Kidney (tissue), 14 donors: Measurements from ENCODE around the gene GALNT17. TPM values are rescaled to one million over a fixed set of nuclear protein-coding genes. Genes with fewer than 3 reads are reported as not detected.

Source experiments
- DNase-seq, 5 donors: peaks; one replicate each; pipeline ENCODE4 v3.0.0-alpha.2; 2013 to 2020
- FAIRE-seq: peaks from 2 replicates; lab custom pipeline; 2012; peaks lifted over from hg19 to GRCh38; lab: Jason Lieb, UNC
- H3K27ac ChIP-seq, 2 donors: one replicate each; pipeline ENCODE4 v1.7.0; 2013; ENCODE audit warnings: low read depth in 2 of 2, low read length in 2 of 2, inconsistent platforms in 1 of 2
- H3K27me3 ChIP-seq: one replicate; pipeline ENCODE4 v1.7.1; 2013; ENCODE audit warnings: low read length, inconsistent platforms; ENCODE audit not compliant: control insufficient read depth, insufficient read depth
- H3K36me3 ChIP-seq, 3 donors: one replicate each; pipeline versions ENCODE4 v1.7.0 to v1.7.1; 2013; ENCODE audit warnings: low read length in 3 of 3, control low read depth in 1 of 3, inconsistent platforms in 1 of 3; ENCODE audit not compliant: insufficient read depth in 3 of 3, control insufficient read depth in 2 of 3
- H3K4me1 ChIP-seq, 3 donors: one replicate each; pipeline versions ENCODE4 v1.7.0 to v1.7.1; 2013; ENCODE audit warnings: low read length in 3 of 3, inconsistent platforms in 1 of 3, low read depth in 1 of 3; ENCODE audit not compliant: control insufficient read depth in 2 of 3, insufficient read depth in 2 of 3
- H3K4me3 ChIP-seq, 3 donors: one replicate each; pipeline versions ENCODE4 v1.7.0 to v1.8.1; 2013; ENCODE audit warnings: low read length in 3 of 3, control low read depth in 1 of 3, inconsistent platforms in 1 of 3
- H3K9ac ChIP-seq, 3 donors: one replicate each; pipeline versions ENCODE4 v1.7.0 to v1.7.1; 2013; ENCODE audit warnings: low read length in 3 of 3, control low read depth in 1 of 3, inconsistent platforms in 1 of 3
- H3K9me3 ChIP-seq, 3 donors: one replicate each; pipeline versions ENCODE4 v1.7.0 to v1.7.1; 2013; ENCODE audit warnings: low read length in 3 of 3, control low read depth in 1 of 3, inconsistent platforms in 1 of 3; ENCODE audit not compliant: control insufficient read depth in 2 of 3, insufficient read depth in 1 of 3
- intact Hi-C: fragments of 100-400 bp; cut with DNase I; formaldehyde crosslinking; loops from one replicate; pipeline ENCODE4 v1.11.1; 2022
- polyA plus RNA-seq: library from polyadenylated mRNA; stranded (reverse); fragments of 350-450 nt; fragmentation: Illumina TruSeq; extraction: RNeasy Lipid Tissue Mini Kit (QIAGEN cat#74804); gene quantifications from one replicate; pipeline ENCODE4 v1.2.3, GENCODE V29; 2014; ENCODE audit warnings: low read depth, low replicate concordance; ENCODE audit not compliant: insufficient read depth
- total RNA-seq: library from RNA; stranded (reverse); fragmentation: NEBNext Ultra II Directional; extraction: Animal tissue kit (Norgen Biotek cat#: 25700); gene quantifications from one replicate; pipeline ENCODE4 v1.2.1, GENCODE V29; 2021
- TF ChIP-seq, protein P1 (sequence below): IDR thresholded peaks from 3 replicates; pipeline ENCODE4 v1.5.1; 2012; ENCODE audit warnings: mild to moderate bottlenecking, moderate library complexity, borderline replicate concordance; ENCODE audit not compliant: insufficient read depth; ENCODE audit errors: extremely low read depth
- donor health status: control.
- donor health status: control.
- donor health status: control.
- donor health status: control.
- donor health status: control.
- donor health status: DM: yes; HTN: yes; CAD: no.
- donor health status: Normal renal cell carcinoma (clear cell type).

Gene GALNT17
- total and polyA plus RNA-seq, 2 donors from 2014 or later = 2.4 to 5.5 TPM

DNA sequence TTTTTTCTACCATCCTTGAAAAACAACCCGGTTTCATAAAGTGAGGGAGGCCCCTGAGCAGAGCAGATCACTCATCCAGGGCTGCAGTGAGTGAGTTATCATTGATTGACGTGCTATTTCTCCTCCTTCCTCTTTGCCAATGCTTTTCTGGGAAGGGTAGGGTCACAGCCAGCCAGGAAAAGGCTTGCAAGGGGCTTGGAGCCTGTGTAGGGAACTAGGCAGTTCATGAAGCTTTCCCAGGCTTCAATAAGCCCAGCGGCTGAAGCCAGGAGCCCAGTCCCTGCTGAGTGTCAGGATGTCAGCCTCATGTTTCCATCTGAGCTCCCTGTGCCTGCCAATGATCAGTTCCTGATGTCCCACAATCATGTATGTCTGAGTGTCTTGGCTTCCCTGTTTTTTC is 584.7 kb downstream of the GALNT17 start:
- H3K4me3 ChIP-seq = no peak overlapping the region
- H3K9me3 ChIP-seq = no peaks in the 10 kb centered on the region
- H3K9ac ChIP-seq = no peak overlapping the region
- TF ChIP-seq, protein P1, sequence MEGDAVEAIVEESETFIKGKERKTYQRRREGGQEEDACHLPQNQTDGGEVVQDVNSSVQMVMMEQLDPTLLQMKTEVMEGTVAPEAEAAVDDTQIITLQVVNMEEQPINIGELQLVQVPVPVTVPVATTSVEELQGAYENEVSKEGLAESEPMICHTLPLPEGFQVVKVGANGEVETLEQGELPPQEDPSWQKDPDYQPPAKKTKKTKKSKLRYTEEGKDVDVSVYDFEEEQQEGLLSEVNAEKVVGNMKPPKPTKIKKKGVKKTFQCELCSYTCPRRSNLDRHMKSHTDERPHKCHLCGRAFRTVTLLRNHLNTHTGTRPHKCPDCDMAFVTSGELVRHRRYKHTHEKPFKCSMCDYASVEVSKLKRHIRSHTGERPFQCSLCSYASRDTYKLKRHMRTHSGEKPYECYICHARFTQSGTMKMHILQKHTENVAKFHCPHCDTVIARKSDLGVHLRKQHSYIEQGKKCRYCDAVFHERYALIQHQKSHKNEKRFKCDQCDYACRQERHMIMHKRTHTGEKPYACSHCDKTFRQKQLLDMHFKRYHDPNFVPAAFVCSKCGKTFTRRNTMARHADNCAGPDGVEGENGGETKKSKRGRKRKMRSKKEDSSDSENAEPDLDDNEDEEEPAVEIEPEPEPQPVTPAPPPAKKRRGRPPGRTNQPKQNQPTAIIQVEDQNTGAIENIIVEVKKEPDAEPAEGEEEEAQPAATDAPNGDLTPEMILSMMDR = no peak
- no peaks in the 10 kb centered on the region for H3K27me3 ChIP-seq
- FAIRE-seq = no peak
- no peak for DNase-seq
- no peaks in the 10 kb centered on the region for H3K36me3 ChIP-seq
- no peaks in the 10 kb centered on the region for H3K4me1 ChIP-seq
- H3K27ac ChIP-seq = no peak overlapping the region
- intact Hi-C loops = no loop called here

DNA sequence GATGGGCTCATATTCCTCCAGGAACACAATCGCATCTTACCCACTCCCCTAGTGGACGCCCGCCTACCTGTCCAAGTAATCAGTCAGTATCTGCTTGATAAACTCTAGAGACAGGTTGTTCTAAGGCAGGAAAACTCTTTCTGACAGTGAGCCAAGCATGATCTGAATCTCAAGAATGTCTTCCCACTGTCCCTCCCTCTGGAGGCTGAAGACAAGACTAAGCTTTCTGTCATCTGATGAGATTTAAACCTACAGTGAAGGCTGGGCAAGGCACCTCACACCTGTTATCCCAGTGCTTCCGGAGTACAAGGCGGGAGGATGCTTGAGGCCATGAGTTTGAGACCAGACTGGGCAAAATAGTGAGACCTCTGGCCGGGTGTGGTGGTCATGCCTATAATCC is 586.6 kb downstream of the GALNT17 start:
- no peak overlapping the region for H3K4me3 ChIP-seq
- intact Hi-C loops = no loop called here
- TF ChIP-seq, protein P1 = no peak
- no peak for FAIRE-seq
- H3K27me3 ChIP-seq = no peaks in the 10 kb centered on the region
- no peak overlapping the region for H3K9ac ChIP-seq
- no peaks in the 10 kb centered on the region for H3K4me1 ChIP-seq
- H3K9me3 ChIP-seq = no peaks in the 10 kb centered on the region
- no peak for DNase-seq
- no peaks in the 10 kb centered on the region for H3K36me3 ChIP-seq
- H3K27ac ChIP-seq = no peak overlapping the region

DNA sequence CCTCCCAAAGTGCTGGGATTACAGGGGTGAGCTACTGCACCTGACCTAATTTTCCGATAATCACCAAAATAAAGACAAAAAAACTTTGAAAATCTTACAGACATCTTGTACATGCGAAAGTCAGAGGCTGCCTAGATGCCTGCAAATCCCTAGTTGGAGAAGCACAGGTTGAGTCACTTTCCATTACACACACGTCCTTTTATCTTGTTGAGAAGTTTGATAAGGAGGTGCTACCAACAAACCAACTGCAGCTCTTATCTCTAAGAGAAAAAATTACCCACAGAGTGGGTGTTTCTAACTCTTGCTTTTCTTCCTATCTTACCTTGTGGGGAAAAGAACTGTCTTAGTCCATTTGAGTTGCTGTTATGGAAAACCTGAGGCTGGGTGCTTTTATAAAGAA is 589.8 kb downstream of the GALNT17 start:
- H3K9me3 ChIP-seq = no peaks in the 10 kb centered on the region
- H3K27ac ChIP-seq = no peak overlapping the region
- no peak for DNase-seq
- H3K4me3 ChIP-seq = no peak overlapping the region
- FAIRE-seq = no peak
- intact Hi-C loops = no loop called here
- H3K36me3 ChIP-seq = no peaks in the 10 kb centered on the region
- no peaks in the 10 kb centered on the region for H3K4me1 ChIP-seq
- H3K27me3 ChIP-seq = no peaks in the 10 kb centered on the region
- TF ChIP-seq, protein P1 = no peak
- no peak overlapping the region for H3K9ac ChIP-seq

DNA sequence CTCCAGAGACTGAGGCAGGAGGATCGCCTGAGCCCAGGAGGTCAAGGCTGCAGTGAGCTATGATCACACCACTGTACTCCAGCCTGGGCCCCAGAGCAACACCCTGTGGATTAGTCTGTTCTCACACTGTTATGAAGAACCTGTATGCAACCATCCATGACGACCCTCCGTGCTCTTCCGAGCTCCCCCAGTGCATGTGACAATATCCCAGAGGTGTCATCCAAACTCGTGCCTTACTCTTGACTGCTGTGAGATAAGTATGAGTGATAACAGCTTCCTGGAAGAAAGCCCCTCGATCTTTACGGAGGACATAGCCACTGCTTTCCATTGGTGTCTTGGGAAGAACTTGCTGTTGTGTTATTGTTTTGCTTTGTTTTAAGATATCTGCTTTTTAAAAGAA is 591.9 kb downstream of the GALNT17 start:
- FAIRE-seq (no peak), DNase-seq (no peak)
- TF ChIP-seq, protein P1 = no peak
- Histone ChIP-seq H3K27me3 (no peaks in the 10 kb centered on the region), H3K9ac (no peak overlapping the region), H3K27ac (no peak overlapping the region), H3K4me1 (no peaks in the 10 kb centered on the region), H3K9me3 (no peaks in the 10 kb centered on the region), H3K4me3 (no peak overlapping the region), H3K36me3 (no peaks in the 10 kb centered on the region)
- intact Hi-C loops = no loop called here
